H1 (cell line): ENCODE data around the gene IQCC. TPM values are rescaled to one million over a fixed set of nuclear protein-coding genes. Genes with fewer than 3 reads are reported as not detected.
A peak's percentile ranks its signal among the peaks of the same experiment; 100 is the strongest.

Experiments
- ASH2L ChIP-seq: fragments of 200-600, 300-600 bp; sonication (generic); IDR thresholded peaks from one replicate; pipeline ENCODE4 v1.7.1; 2017; ENCODE audit warnings: low read length
- ATF3 ChIP-seq: IDR thresholded peaks from 2 replicates; pipeline ENCODE4 v1.6.1; 2011; ENCODE audit warnings: low read depth, mild to moderate bottlenecking, low read length; ENCODE audit not compliant: insufficient read depth
- CHD1 ChIP-seq: IDR thresholded peaks from 2 replicates; pipeline ENCODE4 v1.6.1; 2012; ENCODE audit warnings: low read depth, low read length, improper control_type of control experiment
- E2F6 ChIP-seq: IDR thresholded peaks from 2 replicates; pipeline ENCODE4 v1.6.1; 2012; ENCODE audit warnings: inconsistent platforms
- EGR1 ChIP-seq: IDR thresholded peaks from 2 replicates; pipeline ENCODE4 v1.6.1; 2011; ENCODE audit warnings: low read depth, low read length, borderline replicate concordance
- JUN ChIP-seq: IDR thresholded peaks from 2 replicates; pipeline ENCODE4 v1.6.1; 2011; ENCODE audit warnings: low read depth, mild to moderate bottlenecking, improper control_type of control experiment, low read length
- KDM1A ChIP-seq: fragments of 200-600, 300-600 bp; sonication (generic); IDR thresholded peaks from 2 replicates; pipeline ENCODE4 v1.7.1; 2016; ENCODE audit warnings: mild to moderate bottlenecking, low read length, borderline replicate concordance
- RBBP5 ChIP-seq: IDR thresholded peaks from 2 replicates; pipeline ENCODE4 v1.7.1; 2012; ENCODE audit warnings: low read depth, mild to moderate bottlenecking, inconsistent platforms, low read length, moderate library complexity, borderline replicate concordance
- RFX5 ChIP-seq: IDR thresholded peaks from 2 replicates; pipeline ENCODE4 v1.6.1; 2011; ENCODE audit warnings: low read depth, low read length, improper control_type of control experiment, borderline replicate concordance
- RNF2 ChIP-seq: fragments of 200-900, 300-1000 bp; sonication (generic); IDR thresholded peaks from 2 replicates; pipeline ENCODE4 v1.7.1; 2016; ENCODE audit warnings: borderline replicate concordance, low read depth, mild to moderate bottlenecking, antibody characterized with exemption, low read length; ENCODE audit not compliant: poor library complexity, severe bottlenecking; ENCODE audit errors: missing control alignments
- SIRT6 ChIP-seq: IDR thresholded peaks from one replicate; pipeline ENCODE4 v1.7.1; 2012; ENCODE audit warnings: low read length, inconsistent platforms
- SIX5 ChIP-seq: IDR thresholded peaks from 2 replicates; pipeline ENCODE4 v1.6.1; 2011; ENCODE audit warnings: mild to moderate bottlenecking, low read depth, low read length
- TBP ChIP-seq: IDR thresholded peaks from 2 replicates; pipeline ENCODE4 v1.6.1; 2011; ENCODE audit warnings: low read depth, low read length, improper control_type of control experiment
- TCF12 ChIP-seq: IDR thresholded peaks from 2 replicates; pipeline ENCODE4 v1.6.1; 2011; ENCODE audit warnings: low read depth, mild to moderate bottlenecking, low read length
- USF2 ChIP-seq: IDR thresholded peaks from 2 replicates; pipeline ENCODE4 v1.6.1; 2011; ENCODE audit warnings: low read length, improper control_type of control experiment
- polyA plus RNA-seq, 7 experiments: library from polyadenylated mRNA; depleted of rRNA in 3 of 7; stranded (reverse) in 5 of 7; unstranded in 2 of 7; fragments of >200 nt in 5 of 7; fragments of 200-250 nt in 2 of 7; gene quantifications; 1 replicate in 5 of 7; 2 replicates in 1 of 7; 4 replicates in 1 of 7; pipeline versions ENCODE4 v1.2.1 to v1.2.3, GENCODE V29; 2011 to 2013; ENCODE audit warnings: missing spikeins in 2 of 7, mixed read lengths in 2 of 7
- total RNA-seq: library from RNA; stranded (reverse); fragmentation: NEBNext Ultra II Directional; extraction: Animal tissue kit (Norgen Biotek cat#: 25700); gene quantifications from 2 replicates; pipeline ENCODE4 v1.2.1, GENCODE V29; 2021
- TF ChIP-seq, protein P1 (sequence below), 3 experiments: IDR thresholded peaks; 1 replicate in 2 of 3; 2 replicates in 1 of 3; pipeline versions ENCODE4 v1.5.1 to v1.6.1; 2011; ENCODE audit warnings: low read length in 3 of 3, mild to moderate bottlenecking in 3 of 3, inconsistent platforms in 2 of 3, low read depth in 1 of 3, moderate library complexity in 1 of 3; ENCODE audit not compliant: insufficient read depth in 1 of 3; ENCODE audit errors: control extremely low read depth in 1 of 3
- TF ChIP-seq, protein P2 (sequence below): IDR thresholded peaks from 2 replicates; pipeline ENCODE4 v1.6.1; 2012; ENCODE audit warnings: low read length, inconsistent platforms

The IQCC gene
- total and polyA plus RNA-seq, 2 of the 8 experiments (the other 6 are each of a cell fraction or from before 2014, with no cell fraction given): 2.5 to 4.2 TPM

DNA sequence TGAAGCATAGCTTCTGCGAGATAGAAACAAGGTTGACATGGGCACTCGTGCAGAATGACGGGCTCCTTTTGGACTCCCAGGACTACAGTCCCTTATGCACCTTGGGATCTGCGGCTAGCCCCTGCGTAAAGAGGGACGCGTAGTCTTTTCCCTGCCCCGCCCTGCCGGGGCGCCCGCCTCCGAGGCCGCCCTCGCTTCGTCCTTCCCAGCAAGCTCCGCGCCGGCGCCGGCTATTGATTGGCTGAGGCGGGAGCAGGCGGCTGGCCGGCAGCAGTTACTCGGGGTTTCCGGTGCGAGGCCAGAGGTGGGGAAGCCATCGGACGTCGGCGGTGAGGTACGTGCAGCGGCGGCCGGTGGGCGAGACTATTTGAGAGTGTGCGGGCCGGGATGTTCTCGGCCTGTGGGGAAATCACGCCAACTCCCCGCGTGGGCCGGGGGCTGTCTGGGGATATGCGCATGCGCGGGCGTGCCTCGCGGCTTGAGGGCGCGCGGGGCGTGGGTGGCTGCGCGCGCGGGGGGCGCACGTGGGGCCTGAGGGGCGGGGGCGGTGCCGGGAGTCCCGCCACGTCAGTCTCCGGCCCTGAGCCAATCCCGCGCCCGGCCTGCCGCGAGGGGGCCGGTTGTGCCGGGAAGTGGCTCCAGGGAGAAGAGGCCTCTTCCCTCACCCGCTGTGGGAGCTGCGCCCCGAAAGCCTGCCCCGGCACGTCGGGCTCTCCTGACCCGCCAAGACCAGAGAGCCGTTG is 25.9 kb upstream of the IQCC start, which contains the start of gene TXLNA (continued):
- TF ChIP-seq USF2 (no peak), KDM1A (peak; percentile 71; the same call in 1 of the 2 replicates), RBBP5 (peak; percentile 78), SIX5 (no peak), E2F6 (peak; percentile 92), RFX5 (no peak), TCF12 (0 out of 2 replicates have a peak, but pooled peaks have one; percentile 1), JUN (no peak), ASH2L (peak; percentile 71), ATF3 (no peak), CHD1 (no peak), EGR1 (peak; percentile 51; the same call in 1 of the 2 replicates), SIRT6 (no peak), RNF2 (no peak), TBP (peak; percentile 84)
- TF ChIP-seq, protein P1, sequence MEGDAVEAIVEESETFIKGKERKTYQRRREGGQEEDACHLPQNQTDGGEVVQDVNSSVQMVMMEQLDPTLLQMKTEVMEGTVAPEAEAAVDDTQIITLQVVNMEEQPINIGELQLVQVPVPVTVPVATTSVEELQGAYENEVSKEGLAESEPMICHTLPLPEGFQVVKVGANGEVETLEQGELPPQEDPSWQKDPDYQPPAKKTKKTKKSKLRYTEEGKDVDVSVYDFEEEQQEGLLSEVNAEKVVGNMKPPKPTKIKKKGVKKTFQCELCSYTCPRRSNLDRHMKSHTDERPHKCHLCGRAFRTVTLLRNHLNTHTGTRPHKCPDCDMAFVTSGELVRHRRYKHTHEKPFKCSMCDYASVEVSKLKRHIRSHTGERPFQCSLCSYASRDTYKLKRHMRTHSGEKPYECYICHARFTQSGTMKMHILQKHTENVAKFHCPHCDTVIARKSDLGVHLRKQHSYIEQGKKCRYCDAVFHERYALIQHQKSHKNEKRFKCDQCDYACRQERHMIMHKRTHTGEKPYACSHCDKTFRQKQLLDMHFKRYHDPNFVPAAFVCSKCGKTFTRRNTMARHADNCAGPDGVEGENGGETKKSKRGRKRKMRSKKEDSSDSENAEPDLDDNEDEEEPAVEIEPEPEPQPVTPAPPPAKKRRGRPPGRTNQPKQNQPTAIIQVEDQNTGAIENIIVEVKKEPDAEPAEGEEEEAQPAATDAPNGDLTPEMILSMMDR (IDR thresholded peaks at IDR 0.05; ENCODE audit: control extremely low read depth in 1 of 3, insufficient read depth in 1 of 3, low read depth in 1 of 3, low read length in 3 of 3): no peak
- TF ChIP-seq, protein P2, sequence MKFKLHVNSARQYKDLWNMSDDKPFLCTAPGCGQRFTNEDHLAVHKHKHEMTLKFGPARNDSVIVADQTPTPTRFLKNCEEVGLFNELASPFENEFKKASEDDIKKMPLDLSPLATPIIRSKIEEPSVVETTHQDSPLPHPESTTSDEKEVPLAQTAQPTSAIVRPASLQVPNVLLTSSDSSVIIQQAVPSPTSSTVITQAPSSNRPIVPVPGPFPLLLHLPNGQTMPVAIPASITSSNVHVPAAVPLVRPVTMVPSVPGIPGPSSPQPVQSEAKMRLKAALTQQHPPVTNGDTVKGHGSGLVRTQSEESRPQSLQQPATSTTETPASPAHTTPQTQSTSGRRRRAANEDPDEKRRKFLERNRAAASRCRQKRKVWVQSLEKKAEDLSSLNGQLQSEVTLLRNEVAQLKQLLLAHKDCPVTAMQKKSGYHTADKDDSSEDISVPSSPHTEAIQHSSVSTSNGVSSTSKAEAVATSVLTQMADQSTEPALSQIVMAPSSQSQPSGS: no peak
